Astrocyte (in vitro differentiated cells and primary cell): ENCODE results near the gene TEPSIN. TPM values are rescaled to one million over a fixed set of nuclear protein-coding genes. Genes with fewer than 3 reads are reported as not detected.
A peak's percentile ranks its signal among the peaks of the same experiment; 100 is the strongest.

ENCODE experiments used
- DNase-seq: peaks from one replicate; pipeline ENCODE4 v3.0.0-alpha.2; 2010; ENCODE audit warnings: low read depth
- FAIRE-seq: peaks from 2 replicates; lab custom pipeline; 2011; peaks lifted over from hg19 to GRCh38; lab: Jason Lieb, UNC
- H2AFZ ChIP-seq: 2 replicates; pipeline ENCODE4 v1.6.0; 2012; ENCODE audit warnings: low read depth, low read length, inconsistent platforms
- H3K27ac ChIP-seq: 2 replicates; pipeline ENCODE4 v1.5.1; 2011; ENCODE audit warnings: low read depth, low read length, inconsistent platforms
- H3K27me3 ChIP-seq: 2 replicates; pipeline ENCODE4 v1.6.0; 2011; ENCODE audit warnings: low read length, inconsistent platforms; ENCODE audit not compliant: insufficient read depth
- H3K36me3 ChIP-seq: 2 replicates; pipeline ENCODE4 v1.5.1; 2011; ENCODE audit warnings: low read length, inconsistent platforms; ENCODE audit not compliant: insufficient read depth
- H3K4me1 ChIP-seq: 2 replicates; pipeline ENCODE4 v1.5.1; 2011; ENCODE audit warnings: low read length, inconsistent platforms; ENCODE audit not compliant: insufficient read depth
- H3K4me2 ChIP-seq: 2 replicates; pipeline ENCODE4 v1.6.0; 2012; ENCODE audit warnings: low read length, inconsistent platforms
- H3K4me3 ChIP-seq: 2 replicates; pipeline ENCODE4 v1.5.1; 2011; ENCODE audit warnings: low read depth, mild to moderate bottlenecking, low read length, inconsistent platforms; ENCODE audit not compliant: insufficient read depth
- H3K79me2 ChIP-seq: 2 replicates; pipeline ENCODE4 v1.6.0; 2012; ENCODE audit warnings: mild to moderate bottlenecking, low read length, inconsistent platforms; ENCODE audit not compliant: insufficient read depth
- H3K9ac ChIP-seq: 2 replicates; pipeline ENCODE4 v1.6.0; 2012; ENCODE audit warnings: mild to moderate bottlenecking, low read length, inconsistent platforms
- H3K9me3 ChIP-seq: 2 replicates; pipeline ENCODE4 v1.5.1; 2012; ENCODE audit warnings: low read depth, mild to moderate bottlenecking, low read length, inconsistent platforms; ENCODE audit not compliant: insufficient read depth
- H4K20me1 ChIP-seq: 2 replicates; pipeline ENCODE4 v1.6.0; 2012; ENCODE audit warnings: low read length, inconsistent platforms; ENCODE audit not compliant: insufficient read depth
- H3K27ac Mint-ChIP-seq: one replicate; pipeline ENCODE4 v1.8.0; 2021; ENCODE audit warnings: mild to moderate bottlenecking, mixed read lengths; ENCODE audit not compliant: unreplicated experiment
- H3K27me3 Mint-ChIP-seq: one replicate; pipeline ENCODE4 v1.8.0; 2021; ENCODE audit warnings: low read depth, mixed read lengths; ENCODE audit not compliant: unreplicated experiment
- H3K36me3 Mint-ChIP-seq: one replicate; pipeline ENCODE4 v1.8.0; 2021; ENCODE audit warnings: low read depth, mixed read lengths; ENCODE audit not compliant: unreplicated experiment
- H3K4me1 Mint-ChIP-seq: one replicate; pipeline ENCODE4 v1.8.0; 2021; ENCODE audit warnings: low read depth, mixed read lengths; ENCODE audit not compliant: unreplicated experiment
- H3K4me3 Mint-ChIP-seq: one replicate; pipeline ENCODE4 v1.8.0; 2021; ENCODE audit warnings: mild to moderate bottlenecking, moderate library complexity, mixed read lengths; ENCODE audit not compliant: unreplicated experiment
- H3K9me3 Mint-ChIP-seq: one replicate; pipeline ENCODE4 v1.8.0; 2021; ENCODE audit warnings: mild to moderate bottlenecking, mixed read lengths; ENCODE audit not compliant: unreplicated experiment
- CTCF ChIP-seq: IDR thresholded peaks from 2 replicates; pipeline ENCODE4 v1.5.1; 2011; ENCODE audit warnings: low read depth, mild to moderate bottlenecking, inconsistent platforms, low read length, moderate library complexity; ENCODE audit not compliant: insufficient read depth
- EZH2 ChIP-seq: IDR thresholded peaks from 2 replicates; pipeline ENCODE4 v1.6.1; 2012; ENCODE audit warnings: mild to moderate bottlenecking, low read length, inconsistent platforms; ENCODE audit not compliant: insufficient read depth
- total RNA-seq: library from RNA; stranded (reverse); gene quantifications from 2 replicates; pipeline ENCODE4 v1.2.1, GENCODE V29; 2021

TEPSIN gene
- total RNA-seq, 1 donor from 2014 or later, result 26.4 TPM

GRCh38 chr17:81239714-81240555 is 1.1 kb upstream of the TEPSIN start:
- no peak for DNase-seq
- peaks cover 58% of the 10 kb centered on the region for H3K79me2 ChIP-seq
- H3K4me1 ChIP-seq, result peaks cover 18% of the 10 kb centered on the region
- Mint-ChIP-seq H3K36me3 (peaks cover 4% of the 10 kb centered on the region), H3K4me3 (peak overlapping the region; percentile 97), H3K27ac (peak overlapping the region; percentile 91), H3K27me3 (no peaks in the 10 kb centered on the region), H3K4me1 (peaks cover 14% of the 10 kb centered on the region), H3K9me3 (no peaks in the 10 kb centered on the region)
- H3K36me3 ChIP-seq, result peaks cover 4% of the 10 kb centered on the region
- H3K27ac ChIP-seq, result peak overlapping the region; percentile 78
- H3K9me3 ChIP-seq, result no peaks in the 10 kb centered on the region
- peaks cover 46% of the 10 kb centered on the region for H4K20me1 ChIP-seq
- H3K27me3 ChIP-seq, result no peaks in the 10 kb centered on the region
- H2AFZ ChIP-seq, result no peak overlapping the region
- TF ChIP-seq CTCF, result no peak
- peak overlapping the region; percentile 71 for H3K4me3 ChIP-seq
- peak overlapping the region; percentile 93 for H3K9ac ChIP-seq
- no peak for FAIRE-seq
- H3K4me2 ChIP-seq, result peak overlapping the region; percentile 95

DNA sequence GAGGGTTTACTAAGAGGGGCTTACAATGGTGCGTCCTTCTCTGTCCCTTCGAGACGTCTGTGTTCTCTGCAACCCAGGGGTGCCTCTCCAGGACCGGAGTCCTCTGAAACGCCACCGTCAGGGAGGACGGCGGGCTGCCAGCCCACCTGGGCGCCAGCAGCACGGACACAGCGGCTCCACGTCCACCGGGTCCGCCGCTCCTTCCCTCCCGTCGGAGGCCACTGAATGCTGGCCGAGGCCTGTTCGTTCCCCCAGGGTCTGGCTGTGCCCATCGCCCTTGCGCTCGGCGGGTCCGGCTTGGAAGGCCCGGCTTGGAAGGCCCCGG is 403 bp downstream of the TEPSIN start:
- peak overlapping the region; percentile 60 for H3K27ac ChIP-seq
- H4K20me1 ChIP-seq, result peaks cover 47% of the 10 kb centered on the region
- TF ChIP-seq EZH2 (no peak), CTCF (no peak)
- Mint-ChIP-seq H3K36me3 (peaks cover 4% of the 10 kb centered on the region), H3K4me3 (peak overlapping the region; percentile 81), H3K9me3 (no peaks in the 10 kb centered on the region), H3K27ac (no peak overlapping the region), H3K4me1 (peaks cover 14% of the 10 kb centered on the region), H3K27me3 (no peaks in the 10 kb centered on the region)
- DNase-seq (no peak), FAIRE-seq (no peak)
- peak overlapping the region; percentile 71 for H3K4me3 ChIP-seq
- H3K9ac ChIP-seq, result peak overlapping the region; percentile 93
- H3K4me2 ChIP-seq, result peak overlapping the region; percentile 98
- H3K9me3 ChIP-seq, result no peaks in the 10 kb centered on the region
- H3K4me1 ChIP-seq, result peaks cover 16% of the 10 kb centered on the region
- H3K79me2 ChIP-seq, result peaks cover 64% of the 10 kb centered on the region
- peak overlapping the region; percentile 82 for H2AFZ ChIP-seq
- H3K36me3 ChIP-seq, result peaks cover 4% of the 10 kb centered on the region
- H3K27me3 ChIP-seq, result no peaks in the 10 kb centered on the region
